ENCODE measurements around the gene CFAP46. TPM values are rescaled to one million over a fixed set of nuclear protein-coding genes. Genes with fewer than 3 reads are reported as not detected.

CFAP46 gene
- total and polyA plus RNA-seq, 2 experiments from 2014 or later = 2.2 to 2.4 TPM

DNA sequence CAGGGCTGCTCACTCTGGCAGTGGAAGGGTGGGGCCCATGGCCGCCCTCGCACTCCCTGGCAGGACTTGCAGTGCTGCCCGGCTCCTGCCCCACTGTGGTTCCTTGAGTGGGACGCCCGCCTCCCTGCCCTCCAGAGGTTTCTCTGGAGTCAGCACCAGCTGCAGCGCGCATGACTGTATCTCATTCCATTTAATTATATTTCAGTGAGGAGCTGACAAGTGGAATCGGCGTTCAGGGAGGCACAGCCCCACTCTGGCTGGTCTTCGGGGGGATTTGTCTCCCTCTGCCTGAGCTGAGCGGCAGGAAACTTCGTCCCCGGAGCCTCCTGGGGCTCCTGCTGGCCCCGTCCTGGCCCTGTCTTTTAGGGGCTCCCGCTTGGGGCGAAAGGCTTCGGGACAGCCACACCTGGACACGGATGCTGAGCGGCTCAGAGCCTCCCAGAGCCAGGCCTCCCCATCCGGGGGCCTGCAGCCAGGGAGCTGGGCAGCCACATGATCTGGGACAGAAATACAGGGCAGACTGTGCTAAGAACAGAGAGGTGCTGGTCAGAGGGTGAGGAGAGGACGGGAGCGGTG, 81.2 kb downstream of the CFAP46 start:
- no peak overlapping the region for H3K4me3 ChIP-seq
- no peak overlapping the region for H3K27ac ChIP-seq
- TF ChIP-seq EZH2phosphoT487 (IDR thresholded peaks at IDR 0.05; ENCODE audit: low read depth, severe bottlenecking, unreplicated experiment) (no peak), EZH2 (IDR thresholded peaks at IDR 0.05; ENCODE audit: borderline replicate concordance) (no peak)
- TF ChIP-seq, protein P1, sequence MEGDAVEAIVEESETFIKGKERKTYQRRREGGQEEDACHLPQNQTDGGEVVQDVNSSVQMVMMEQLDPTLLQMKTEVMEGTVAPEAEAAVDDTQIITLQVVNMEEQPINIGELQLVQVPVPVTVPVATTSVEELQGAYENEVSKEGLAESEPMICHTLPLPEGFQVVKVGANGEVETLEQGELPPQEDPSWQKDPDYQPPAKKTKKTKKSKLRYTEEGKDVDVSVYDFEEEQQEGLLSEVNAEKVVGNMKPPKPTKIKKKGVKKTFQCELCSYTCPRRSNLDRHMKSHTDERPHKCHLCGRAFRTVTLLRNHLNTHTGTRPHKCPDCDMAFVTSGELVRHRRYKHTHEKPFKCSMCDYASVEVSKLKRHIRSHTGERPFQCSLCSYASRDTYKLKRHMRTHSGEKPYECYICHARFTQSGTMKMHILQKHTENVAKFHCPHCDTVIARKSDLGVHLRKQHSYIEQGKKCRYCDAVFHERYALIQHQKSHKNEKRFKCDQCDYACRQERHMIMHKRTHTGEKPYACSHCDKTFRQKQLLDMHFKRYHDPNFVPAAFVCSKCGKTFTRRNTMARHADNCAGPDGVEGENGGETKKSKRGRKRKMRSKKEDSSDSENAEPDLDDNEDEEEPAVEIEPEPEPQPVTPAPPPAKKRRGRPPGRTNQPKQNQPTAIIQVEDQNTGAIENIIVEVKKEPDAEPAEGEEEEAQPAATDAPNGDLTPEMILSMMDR (IDR thresholded peaks at IDR 0.05; ENCODE audit: poor library complexity) = no peak
- no peaks in the 10 kb centered on the region for H3K27me3 ChIP-seq
- no peak for DNase-seq (ENCODE audit: low spot score)
- H3K36me3 ChIP-seq (replicated peaks; ENCODE audit: insufficient read depth, low read depth) = no peaks in the 10 kb centered on the region
- no peak overlapping the region for H2AFZ ChIP-seq
- H3K4me1 ChIP-seq (ENCODE audit: insufficient read depth) = no peaks in the 10 kb centered on the region
- no peaks in the 10 kb centered on the region for H3K79me2 ChIP-seq
- no peak overlapping the region for H3K4me2 ChIP-seq
- H3K9me2 ChIP-seq (replicated peaks; ENCODE audit: insufficient read depth) = no peaks in the 10 kb centered on the region
- no peaks in the 10 kb centered on the region for H4K20me1 ChIP-seq (ENCODE audit: insufficient read depth, poor library complexity, severe bottlenecking)
- no peaks in the 10 kb centered on the region for H3K9me3 ChIP-seq (ENCODE audit: low read depth)
- WGBS (ENCODE audit: low lambda C conversion rate, missing lambda C conversion rate) = 91% methylated on average over 22 of the region's 22 CpGs

DNA sequence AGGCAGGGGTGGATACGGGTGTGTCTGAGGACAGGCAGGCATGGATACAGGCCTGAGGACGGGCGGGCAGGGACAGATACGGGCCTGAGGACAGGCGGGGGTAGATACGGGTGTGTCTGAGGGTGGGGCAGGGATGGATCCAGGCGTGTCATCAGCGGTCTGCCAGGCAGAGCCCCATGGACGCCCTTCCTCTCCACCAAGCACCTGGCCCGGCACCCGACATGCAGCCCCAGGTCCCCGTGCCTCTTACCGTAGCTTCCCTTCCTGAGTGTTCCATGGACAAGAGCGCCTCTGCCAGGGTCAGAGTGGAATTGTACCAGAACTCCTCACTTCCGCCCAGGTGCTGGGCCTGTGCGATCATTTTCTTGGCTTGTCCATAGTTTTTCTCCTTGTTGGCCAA, 81.8 kb downstream of the CFAP46 start:
- no peaks in the 10 kb centered on the region for H3K4me1 ChIP-seq (ENCODE audit: insufficient read depth)
- H3K4me3 ChIP-seq = no peak overlapping the region
- H3K27ac ChIP-seq = no peak overlapping the region
- H3K9me2 ChIP-seq (replicated peaks; ENCODE audit: insufficient read depth) = no peaks in the 10 kb centered on the region
- H4K20me1 ChIP-seq (ENCODE audit: insufficient read depth, poor library complexity, severe bottlenecking) = no peaks in the 10 kb centered on the region
- H3K79me2 ChIP-seq = no peaks in the 10 kb centered on the region
- H2AFZ ChIP-seq = no peak overlapping the region
- H3K9me3 ChIP-seq (ENCODE audit: low read depth) = no peaks in the 10 kb centered on the region
- DNase-seq (ENCODE audit: low spot score) = no peak
- no peaks in the 10 kb centered on the region for H3K27me3 ChIP-seq
- H3K36me3 ChIP-seq (replicated peaks; ENCODE audit: insufficient read depth, low read depth) = no peaks in the 10 kb centered on the region
- WGBS (ENCODE audit: low lambda C conversion rate, missing lambda C conversion rate) = 92% methylated on average over 16 of the region's 16 CpGs
- no peak for TF ChIP-seq EZH2phosphoT487 (IDR thresholded peaks at IDR 0.05; ENCODE audit: low read depth, severe bottlenecking, unreplicated experiment)
- no peak for TF ChIP-seq EZH2 (IDR thresholded peaks at IDR 0.05; ENCODE audit: borderline replicate concordance)
- TF ChIP-seq, protein P1 (IDR thresholded peaks at IDR 0.05; ENCODE audit: poor library complexity) = no peak
- no peak overlapping the region for H3K4me2 ChIP-seq

DNA sequence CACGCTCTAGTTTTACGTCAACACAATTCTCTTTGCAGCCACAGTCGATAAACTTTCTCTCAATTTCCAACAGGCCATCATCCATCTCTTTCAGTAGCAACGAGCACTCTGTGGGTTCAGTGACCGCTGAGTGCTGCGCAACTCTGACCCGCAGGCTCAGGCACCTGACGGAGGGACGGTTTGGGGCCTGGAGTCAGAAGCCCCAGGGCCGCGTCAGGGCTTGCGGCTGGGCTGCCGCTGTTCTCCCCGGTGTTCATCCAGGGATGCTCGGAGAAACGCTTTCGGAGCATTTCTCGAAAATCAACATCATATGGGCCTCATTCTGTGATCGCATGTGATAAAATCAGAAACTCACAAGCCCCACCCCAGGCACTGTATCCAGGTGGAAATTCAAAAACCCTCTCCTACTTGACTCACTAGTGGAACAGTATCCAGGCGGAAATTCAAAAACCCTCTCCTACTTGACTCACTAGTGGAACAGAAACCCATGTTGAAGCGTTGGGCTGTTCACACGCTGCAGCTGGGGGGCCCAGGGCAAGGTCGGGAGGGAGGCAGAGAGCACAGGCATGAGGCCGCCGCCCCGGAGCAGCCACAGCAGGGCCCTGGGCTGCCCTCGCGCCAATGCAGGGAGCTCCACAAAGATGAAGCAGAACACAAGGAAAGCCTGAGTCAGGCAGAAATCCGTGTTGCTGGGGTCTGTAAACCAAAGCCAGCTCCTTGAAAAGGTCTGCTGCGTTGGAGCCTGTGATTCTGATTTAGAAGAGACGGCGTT, 83.1 kb downstream of the CFAP46 start:
- no peaks in the 10 kb centered on the region for H3K4me1 ChIP-seq (ENCODE audit: insufficient read depth)
- DNase-seq (ENCODE audit: low spot score) = no peak
- H2AFZ ChIP-seq = no peak overlapping the region
- no peaks in the 10 kb centered on the region for H3K79me2 ChIP-seq
- H3K4me2 ChIP-seq = no peak overlapping the region
- no peaks in the 10 kb centered on the region for H3K36me3 ChIP-seq (replicated peaks; ENCODE audit: insufficient read depth, low read depth)
- TF ChIP-seq EZH2phosphoT487 (IDR thresholded peaks at IDR 0.05; ENCODE audit: low read depth, severe bottlenecking, unreplicated experiment) = no peak
- TF ChIP-seq, protein P1 (IDR thresholded peaks at IDR 0.05; ENCODE audit: poor library complexity) = no peak
- H3K4me3 ChIP-seq = no peak overlapping the region
- no peaks in the 10 kb centered on the region for H3K9me2 ChIP-seq (replicated peaks; ENCODE audit: insufficient read depth)
- 93% methylated on average over 32 of the region's 32 CpGs for WGBS (ENCODE audit: low lambda C conversion rate, missing lambda C conversion rate)
- H3K27ac ChIP-seq = no peak overlapping the region
- H3K9me3 ChIP-seq (ENCODE audit: low read depth) = no peaks in the 10 kb centered on the region
- H3K27me3 ChIP-seq = no peaks in the 10 kb centered on the region
- no peaks in the 10 kb centered on the region for H4K20me1 ChIP-seq (ENCODE audit: insufficient read depth, poor library complexity, severe bottlenecking)

Measured in hepatocyte (in vitro differentiated cells).